Measurements from ENCODE around the gene DNAJC15.
A peak's percentile ranks its signal among the peaks of the same experiment; 100 is the strongest.
"Not testable (repeated sequence)": the region's sequence is repeated elsewhere in the genome, so short reads cannot be mapped to it uniquely, and the experiment has no call there.

DNAJC15 gene

DNA sequence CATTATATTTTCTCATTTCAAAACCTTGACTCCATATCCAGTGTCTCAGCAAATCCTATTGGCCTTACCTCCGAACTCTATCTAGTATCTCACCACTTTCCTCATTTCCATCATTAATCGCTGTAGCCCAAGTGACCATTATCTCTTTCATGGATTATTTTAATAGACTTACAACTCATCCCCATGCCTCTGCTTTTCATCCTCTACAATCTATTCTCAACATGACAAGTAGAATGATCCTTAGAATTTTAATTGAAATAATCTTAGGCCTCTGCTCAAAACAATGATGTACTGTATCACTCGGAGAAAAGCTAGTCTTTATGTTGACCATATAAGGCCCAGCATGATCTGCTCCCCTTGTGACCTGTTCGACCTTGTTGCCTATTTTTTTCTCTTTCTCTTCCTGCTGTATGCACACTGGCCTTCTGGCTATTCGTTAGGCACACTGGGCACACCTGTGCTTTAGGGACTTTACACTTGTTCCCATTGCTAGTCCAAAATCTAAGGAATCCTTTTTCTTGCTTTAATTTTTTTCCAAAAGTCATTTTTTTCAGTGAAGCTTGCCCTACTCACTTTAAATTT lies 21.4 kb downstream of the DNAJC15 start:
- DNase-seq (ENCODE audit: low read depth), result peak; percentile 19
- no peak for TF ChIP-seq CTCF (IDR thresholded peaks at IDR 0.05; ENCODE audit: insufficient read depth, low read depth, low read length, missing control alignments)
- peak overlapping the region; percentile 23; the same call in 1 of the 2 replicates for H3K4me3 ChIP-seq (ENCODE audit: low read depth, low read length)

- peak overlapping the region; percentile 23; the same call in 1 of the 2 replicates for H3K4me3 ChIP-seq (ENCODE audit: low read depth, low read length)
Measured at GRCh38 chr13:43045302-43045773, 22.0 kb downstream of the DNAJC15 start.

DNA sequence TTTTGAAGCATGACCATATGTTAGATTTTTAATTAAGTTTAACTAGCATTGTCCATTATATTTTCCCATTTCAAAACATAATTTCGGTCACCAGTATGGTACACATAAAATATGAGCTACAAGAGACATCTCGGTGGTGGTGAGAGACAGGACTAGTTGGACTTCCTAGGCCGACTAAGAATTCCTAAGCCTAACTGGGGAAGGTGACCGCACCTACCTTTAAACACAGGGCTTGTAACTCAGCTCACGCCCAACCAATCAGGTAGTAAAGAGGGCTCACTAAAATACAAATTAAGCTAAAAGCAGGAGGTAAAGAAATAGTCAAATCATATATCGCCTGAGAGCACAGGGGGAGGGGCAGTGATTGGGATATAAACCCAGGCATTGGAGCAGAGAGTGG lies 22.9 kb downstream of the DNAJC15 start:
- no peak overlapping the region for H3K4me3 ChIP-seq (ENCODE audit: low read depth, low read length)
- DNase-seq (ENCODE audit: low read depth), result no peak
- no peak for TF ChIP-seq CTCF (IDR thresholded peaks at IDR 0.05; ENCODE audit: insufficient read depth, low read depth, low read length, missing control alignments)

More at GRCh38 chr13:43045302-43045773, 22.0 kb downstream of the DNAJC15 start:
- DNase-seq (ENCODE audit: low read depth), result peak; percentile 84

DNA sequence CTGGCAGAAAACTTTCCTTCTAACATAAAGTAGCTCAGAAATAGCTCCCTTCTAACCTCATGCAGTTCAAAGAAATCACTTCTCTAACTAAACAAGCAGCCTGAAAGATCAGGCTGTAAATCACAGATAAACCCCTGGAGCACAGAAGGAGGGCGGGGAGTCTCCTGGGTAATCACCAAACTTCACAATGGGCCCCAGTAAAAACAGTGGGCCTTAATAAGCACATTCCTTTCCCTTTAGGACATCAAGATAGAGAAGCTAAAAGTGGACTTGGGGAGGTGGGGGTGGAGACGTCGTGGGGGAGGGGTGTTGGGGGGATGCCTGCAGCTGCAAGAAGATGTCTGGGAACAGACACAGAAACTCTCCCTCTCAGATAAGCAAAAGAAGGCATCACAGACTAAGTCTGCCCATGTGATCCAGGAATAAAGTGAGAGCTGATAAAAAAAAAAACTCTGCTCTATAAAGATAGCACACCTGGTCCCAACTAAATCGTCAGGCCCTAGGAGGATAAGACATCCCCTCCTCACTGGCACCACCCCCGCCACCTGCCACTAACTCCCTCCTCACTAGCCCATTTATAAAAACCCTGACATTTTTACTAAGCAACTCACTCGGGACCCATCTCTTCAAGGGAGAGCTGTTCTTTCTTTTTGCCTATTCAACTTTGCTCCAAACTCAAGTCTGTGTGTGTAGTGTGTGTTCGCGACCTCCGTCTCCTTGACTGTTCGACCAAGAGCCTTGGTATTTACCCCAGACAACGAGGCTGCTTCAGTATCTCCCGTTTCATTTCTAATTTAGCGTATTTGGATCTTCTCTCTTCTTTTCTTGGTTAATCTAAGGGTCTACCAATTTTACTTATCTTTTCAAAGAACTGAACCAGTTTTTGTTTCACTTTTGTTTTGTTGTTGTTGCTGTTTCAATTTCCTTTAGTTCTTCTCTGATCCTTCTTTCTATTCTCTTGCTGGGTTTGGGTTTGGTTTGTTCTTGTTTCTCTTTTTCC lies 31.7 kb downstream of the DNAJC15 start:
- peak; percentile 16 for DNase-seq (ENCODE audit: low read depth)
- no peak for TF ChIP-seq CTCF (IDR thresholded peaks at IDR 0.05; ENCODE audit: insufficient read depth, low read depth, low read length, missing control alignments)

GRCh38 chr13:43057653-43058317 lies 34.4 kb downstream of the DNAJC15 start:
- H3K4me3 ChIP-seq (ENCODE audit: low read depth, low read length), result no peak overlapping the region
- no peak for TF ChIP-seq CTCF (IDR thresholded peaks at IDR 0.05; ENCODE audit: insufficient read depth, low read depth, low read length, missing control alignments)
- DNase-seq (ENCODE audit: low read depth), result peak; percentile 49

More for the DNA sequence above, 31.7 kb downstream of the DNAJC15 start:
- peak overlapping the region; percentile 42 for H3K4me3 ChIP-seq (ENCODE audit: low read depth, low read length)

DNA sequence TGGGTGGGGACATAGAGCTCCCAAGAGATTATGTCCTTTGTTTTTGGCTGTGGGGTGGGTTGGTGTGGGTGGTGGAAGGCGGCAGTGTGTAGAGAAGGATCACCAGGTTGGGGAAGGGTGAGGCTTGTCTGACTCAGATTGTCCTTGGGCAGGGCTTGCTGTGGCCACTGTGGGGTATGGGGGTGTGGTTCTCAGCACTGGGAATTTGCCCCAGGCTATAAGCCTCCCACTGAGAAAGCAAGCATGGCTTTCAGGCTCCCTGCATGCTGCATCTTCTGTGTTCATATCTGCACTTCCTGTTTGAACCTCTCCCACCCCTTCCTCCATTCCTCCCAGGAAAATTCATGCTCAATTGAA lies 34.9 kb downstream of the DNAJC15 start:
- TF ChIP-seq CTCF (IDR thresholded peaks at IDR 0.05; ENCODE audit: insufficient read depth, low read depth, low read length, missing control alignments), result no peak
- DNase-seq (ENCODE audit: low read depth), result no peak
- H3K4me3 ChIP-seq (ENCODE audit: low read depth, low read length), result no peak overlapping the region

DNA sequence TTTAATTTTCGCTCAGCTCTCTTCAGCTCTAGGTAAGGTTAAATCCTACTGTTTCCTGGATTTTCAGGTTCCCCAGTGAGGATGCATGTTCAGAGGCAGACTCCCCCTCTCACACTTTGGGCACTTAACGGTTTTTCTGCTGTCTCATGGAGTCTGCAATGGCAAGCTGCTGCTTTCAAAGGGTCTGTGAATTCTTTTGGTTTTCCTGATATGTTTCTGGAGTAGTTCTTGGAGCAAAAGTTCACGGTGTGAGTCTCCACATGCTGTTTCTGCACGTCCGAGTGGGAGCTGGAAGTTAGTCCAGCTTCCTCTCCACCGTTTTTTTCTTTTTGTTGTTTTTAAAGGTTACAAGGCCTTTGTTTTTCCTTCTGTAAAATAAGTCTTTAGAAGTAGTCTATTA lies 35.4 kb downstream of the DNAJC15 start:
- no peak for TF ChIP-seq CTCF (IDR thresholded peaks at IDR 0.05; ENCODE audit: insufficient read depth, low read depth, low read length, missing control alignments)
- H3K4me3 ChIP-seq (ENCODE audit: low read depth, low read length), result no peak overlapping the region
- DNase-seq (ENCODE audit: low read depth), result no peak

GRCh38 chr13:43059779-43060178 lies 36.4 kb downstream of the DNAJC15 start:
- DNase-seq (ENCODE audit: low read depth); H3K4me3 ChIP-seq (ENCODE audit: low read depth, low read length): not testable (repeated sequence)

DNA sequence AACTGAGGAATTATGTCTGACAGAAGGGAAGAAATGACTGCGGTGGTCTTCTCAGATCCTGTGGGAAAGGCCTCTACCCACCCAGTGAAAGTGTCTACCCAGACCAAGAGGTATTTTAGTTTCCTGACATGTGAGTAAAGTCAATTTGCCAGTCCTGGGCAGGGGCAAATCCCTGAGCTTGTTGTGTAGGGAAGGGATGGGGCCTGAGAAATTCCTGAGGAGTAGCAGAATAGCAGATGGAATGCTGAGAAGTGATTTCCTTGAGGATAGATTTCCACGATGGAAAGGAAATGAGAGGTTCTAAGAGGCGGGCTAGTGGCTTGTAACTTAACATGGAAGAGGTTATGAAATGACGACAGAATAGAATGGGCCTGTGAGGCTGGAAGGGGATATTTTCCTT lies 37.4 kb downstream of the DNAJC15 start:
- not testable (repeated sequence) for H3K4me3 ChIP-seq (ENCODE audit: low read depth, low read length); DNase-seq (ENCODE audit: low read depth)
